GM19351 (cell line): ENCODE data around the gene LRRC45.

Experiments
- ATAC-seq: cut with Tn5 transposase; IDR thresholded peaks from one replicate; pipeline ENCODE4 v1.9.1; 2021; ENCODE audit warnings: mild to moderate bottlenecking, moderate library complexity; ENCODE audit not compliant: unreplicated experiment

The LRRC45 gene

GRCh38 chr17:82049106-82049505 is 26.0 kb downstream of the LRRC45 start:
- no peak for ATAC-seq

- ATAC-seq: no peak
Observed at GRCh38 chr17:82049521-82049971, 26.4 kb downstream of the LRRC45 start.

- ATAC-seq: no peak
Observed at GRCh38 chr17:82050152-82050760, 27.2 kb downstream of the LRRC45 start.

- no peak for ATAC-seq
Observed at GRCh38 chr17:82050761-82051641, 27.9 kb downstream of the LRRC45 start.

- no peak for ATAC-seq
Observed at GRCh38 chr17:82051776-82052637, 28.9 kb downstream of the LRRC45 start, which contains the start of the genes GPS1 and RFNG. TSS of gene GPS1 (plus strand) at chr17:82051898. CDS start at chr17:82051932, 34 bp downstream. TSS of gene RFNG (minus strand) at chr17:82051811. CDS start at chr17:82051766, 45 bp downstream.

- ATAC-seq: no peak
Observed at GRCh38 chr17:82052638-82053059, 29.5 kb downstream of the LRRC45 start.

GRCh38 chr17:82053130-82053529 is 30.0 kb downstream of the LRRC45 start:
- ATAC-seq: no peak

GRCh38 chr17:82053556-82054263 is 30.6 kb downstream of the LRRC45 start:
- no peak for ATAC-seq

- no peak for ATAC-seq
Observed at GRCh38 chr17:82054351-82055022, 31.4 kb downstream of the LRRC45 start.

GRCh38 chr17:82055023-82055964 is 32.2 kb downstream of the LRRC45 start:
- no peak for ATAC-seq

GRCh38 chr17:82055965-82056728 is 33.0 kb downstream of the LRRC45 start:
- no peak for ATAC-seq

GRCh38 chr17:82056729-82057621 is 33.9 kb downstream of the LRRC45 start:
- no peak for ATAC-seq

- no peak for ATAC-seq
Observed at GRCh38 chr17:82058230-82058854, 35.2 kb downstream of the LRRC45 start.

GRCh38 chr17:82058855-82059249 is 35.7 kb downstream of the LRRC45 start:
- ATAC-seq: no peak

GRCh38 chr17:82059272-82060000 is 36.3 kb downstream of the LRRC45 start:
- ATAC-seq: no peak

- ATAC-seq: no peak
Observed at GRCh38 chr17:82060001-82060380, 36.9 kb downstream of the LRRC45 start.
